HepG2 (cell line): ENCODE results near the gene RASSF4. TPM values are rescaled to one million over a fixed set of nuclear protein-coding genes. Genes with fewer than 3 reads are reported as not detected.

Source experiments
- ATF4 ChIP-seq, 2 experiments: fragments of 450-650 bp in 1 of 2; sonication (generic) in 1 of 2; formaldehyde crosslinking; IDR thresholded peaks; 2 replicates each; pipeline versions ENCODE4 v1.5.0 to v1.8.0; 2020 to 2022; ENCODE audit warnings: mild to moderate bottlenecking in 1 of 2, missing genetic modification reagents in 1 of 2
- GATA4 ChIP-seq: sonication (generic); IDR thresholded peaks from 2 replicates; pipeline ENCODE4 v1.6.1; 2016; ENCODE audit warnings: antibody characterized with exemption, low read depth, borderline replicate concordance
- HOXA5 ChIP-seq: sonication (generic); formaldehyde crosslinking; IDR thresholded peaks from 2 replicates; pipeline ENCODE4 v1.4.0; 2020; ENCODE audit warnings: missing genetic modification reagents
- RARA ChIP-seq: IDR thresholded peaks from 2 replicates; pipeline ENCODE4 v1.6.1; 2016; ENCODE audit warnings: missing genetic modification reagents, missing compliant biosample characterization
- SOX5 ChIP-seq: IDR thresholded peaks from 2 replicates; pipeline ENCODE4 v1.6.1; 2016; ENCODE audit warnings: borderline replicate concordance
- TEAD3 ChIP-seq: optimal IDR thresholded peaks from 2 replicates; pipeline ENCODE3; 2016; ENCODE audit warnings: borderline replicate concordance
- TSC22D2 ChIP-seq: sonication (generic); formaldehyde crosslinking; IDR thresholded peaks from 2 replicates; pipeline ENCODE4 v1.5.1; 2020; ENCODE audit warnings: missing genetic modification reagents, mild to moderate bottlenecking, borderline replicate concordance
- ZNF138 ChIP-seq: sonication (generic); formaldehyde crosslinking; IDR thresholded peaks from 2 replicates; pipeline ENCODE4 v1.5.0; 2020; ENCODE audit warnings: mild to moderate bottlenecking, low read depth, missing genetic modification reagents
- ZNF792 ChIP-seq: IDR thresholded peaks from 2 replicates; pipeline ENCODE4 v1.6.1; 2016
- polyA plus RNA-seq, 8 experiments: library from polyadenylated mRNA; depleted of rRNA in 3 of 8; stranded (reverse) in 7 of 8; unstranded in 1 of 8; fragments of >200 nt; fragmentation: Illumina TruSeq in 4 of 8; extraction: Trizol in 4 of 8; gene quantifications; 2 replicates each; pipeline versions ENCODE4 v1.2.1 to v1.2.3, GENCODE V29; 2011 to 2016; ENCODE audit warnings: low read depth in 4 of 8, missing spikeins in 1 of 8, mixed read lengths in 1 of 8; ENCODE audit not compliant: insufficient read depth in 1 of 8
- total RNA-seq, 5 experiments: library from RNA; depleted of rRNA; stranded (reverse); fragments of >200 nt; fragmentation: Illumina TruSeq; extraction: Trizol; gene quantifications; 2 replicates each; pipeline ENCODE4 v1.2.3, GENCODE V29; 2016; ENCODE audit warnings: low read depth in 1 of 5
- TF ChIP-seq, protein P1 (sequence below): sonication (generic); formaldehyde crosslinking; conservative IDR thresholded peaks from 2 replicates; pipeline ENCODE4 v1.8.0; 2022; ENCODE audit warnings: missing genetic modification reagents
- TF ChIP-seq, protein P2 (sequence below): sonication (generic); formaldehyde crosslinking; IDR thresholded peaks from 2 replicates; pipeline ENCODE4 v1.4.0; 2020; ENCODE audit warnings: mild to moderate bottlenecking, missing genetic modification reagents

RASSF4 gene
- total and polyA plus RNA-seq, 2 of the 13 experiments (the other 11 are each of a cell fraction or from before 2014, with no cell fraction given), result 34.0 to 51.7 TPM

DNA sequence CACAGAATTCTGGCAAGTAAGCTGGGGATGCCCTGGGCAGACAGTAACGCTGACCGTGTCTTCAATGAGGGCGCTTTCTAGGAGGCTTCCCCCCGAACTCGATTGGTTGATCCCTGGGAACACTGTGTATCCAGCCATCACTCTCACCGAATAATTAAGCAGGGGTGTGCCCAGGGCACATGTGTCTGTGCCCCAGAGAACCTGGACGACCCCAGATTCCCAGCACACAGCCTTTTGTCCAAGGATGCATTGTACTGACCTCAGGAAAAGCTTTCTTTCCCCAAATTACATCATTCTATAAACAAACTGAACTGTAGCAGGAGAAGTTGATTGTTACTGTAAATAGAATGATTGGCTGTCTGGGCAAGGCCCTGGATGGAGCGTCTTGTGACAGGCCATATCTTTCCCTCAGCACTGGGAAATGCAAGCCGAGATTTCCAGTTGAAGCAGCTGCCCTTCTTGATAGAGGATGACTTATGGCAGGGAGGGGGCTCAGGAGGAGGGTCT, 25.6 kb downstream of the RASSF4 start (continued):
- peak in 1 of 2 experiments; percentile 90; a peak in 2 of 4 replicates for TF ChIP-seq ATF4 (CRISPR knock-in tag; IDR thresholded peaks at IDR 0.05)
- TF ChIP-seq TEAD3 (CRISPR knock-in tag), result no peak
- no peak for TF ChIP-seq ZNF792 (CRISPR knock-in tag)
- TF ChIP-seq, protein P1, sequence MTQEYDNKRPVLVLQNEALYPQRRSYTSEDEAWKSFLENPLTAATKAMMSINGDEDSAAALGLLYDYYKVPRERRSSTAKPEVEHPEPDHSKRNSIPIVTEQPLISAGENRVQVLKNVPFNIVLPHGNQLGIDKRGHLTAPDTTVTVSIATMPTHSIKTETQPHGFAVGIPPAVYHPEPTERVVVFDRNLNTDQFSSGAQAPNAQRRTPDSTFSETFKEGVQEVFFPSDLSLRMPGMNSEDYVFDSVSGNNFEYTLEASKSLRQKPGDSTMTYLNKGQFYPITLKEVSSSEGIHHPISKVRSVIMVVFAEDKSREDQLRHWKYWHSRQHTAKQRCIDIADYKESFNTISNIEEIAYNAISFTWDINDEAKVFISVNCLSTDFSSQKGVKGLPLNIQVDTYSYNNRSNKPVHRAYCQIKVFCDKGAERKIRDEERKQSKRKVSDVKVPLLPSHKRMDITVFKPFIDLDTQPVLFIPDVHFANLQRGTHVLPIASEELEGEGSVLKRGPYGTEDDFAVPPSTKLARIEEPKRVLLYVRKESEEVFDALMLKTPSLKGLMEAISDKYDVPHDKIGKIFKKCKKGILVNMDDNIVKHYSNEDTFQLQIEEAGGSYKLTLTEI (CRISPR knock-in tag), result no peak
- peak; percentile 52; the same call in 1 of the 2 replicates for TF ChIP-seq SOX5 (CRISPR knock-in tag)
- TF ChIP-seq, protein P2, sequence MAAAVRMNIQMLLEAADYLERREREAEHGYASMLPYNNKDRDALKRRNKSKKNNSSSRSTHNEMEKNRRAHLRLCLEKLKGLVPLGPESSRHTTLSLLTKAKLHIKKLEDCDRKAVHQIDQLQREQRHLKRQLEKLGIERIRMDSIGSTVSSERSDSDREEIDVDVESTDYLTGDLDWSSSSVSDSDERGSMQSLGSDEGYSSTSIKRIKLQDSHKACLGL (CRISPR knock-in tag), result no peak
- peak; percentile 50 for TF ChIP-seq RARA (CRISPR knock-in tag)
- no peak for TF ChIP-seq TSC22D2
- TF ChIP-seq HOXA5 (CRISPR knock-in tag), result 0 out of 2 replicates have a peak, but pooled peaks have one; percentile 20
- no peak for TF ChIP-seq ZNF138 (CRISPR knock-in tag)
- TF ChIP-seq GATA4, result no peak
